Testis (tissue), 2 donors: Measurements from ENCODE around the gene DHH.

Experiments used
- CTCF ChIP-seq, 3 experiments: fragments of 450-650 bp in 2 of 3; fragments of 200-600 bp in 1 of 3; sonication (generic) in 1 of 3; IDR thresholded peaks; one replicate each; pipeline ENCODE4 v1.5.1; 2016 to 2019; ENCODE audit warnings: antibody characterized with exemption in 3 of 3, mild to moderate bottlenecking in 2 of 3, moderate library complexity in 1 of 3
- POLR2A ChIP-seq: fragments of 450-650 bp; IDR thresholded peaks from one replicate; pipeline ENCODE4 v1.6.1; 2017; ENCODE audit warnings: antibody characterized with exemption, mild to moderate bottlenecking, moderate library complexity

- TF ChIP-seq POLR2A (no peak), CTCF (IDR thresholded peaks at IDR 0.05) (no peak)
These were observed 51.4 kb downstream of the DHH start for GRCh38 chr12:49043241-49043640.
